ENCODE measurements around the gene TAF1L.
"Not testable (repeated sequence)": the region's sequence is repeated elsewhere in the genome, so short reads cannot be mapped to it uniquely, and the experiment has no call there.

The TAF1L gene, protein sequence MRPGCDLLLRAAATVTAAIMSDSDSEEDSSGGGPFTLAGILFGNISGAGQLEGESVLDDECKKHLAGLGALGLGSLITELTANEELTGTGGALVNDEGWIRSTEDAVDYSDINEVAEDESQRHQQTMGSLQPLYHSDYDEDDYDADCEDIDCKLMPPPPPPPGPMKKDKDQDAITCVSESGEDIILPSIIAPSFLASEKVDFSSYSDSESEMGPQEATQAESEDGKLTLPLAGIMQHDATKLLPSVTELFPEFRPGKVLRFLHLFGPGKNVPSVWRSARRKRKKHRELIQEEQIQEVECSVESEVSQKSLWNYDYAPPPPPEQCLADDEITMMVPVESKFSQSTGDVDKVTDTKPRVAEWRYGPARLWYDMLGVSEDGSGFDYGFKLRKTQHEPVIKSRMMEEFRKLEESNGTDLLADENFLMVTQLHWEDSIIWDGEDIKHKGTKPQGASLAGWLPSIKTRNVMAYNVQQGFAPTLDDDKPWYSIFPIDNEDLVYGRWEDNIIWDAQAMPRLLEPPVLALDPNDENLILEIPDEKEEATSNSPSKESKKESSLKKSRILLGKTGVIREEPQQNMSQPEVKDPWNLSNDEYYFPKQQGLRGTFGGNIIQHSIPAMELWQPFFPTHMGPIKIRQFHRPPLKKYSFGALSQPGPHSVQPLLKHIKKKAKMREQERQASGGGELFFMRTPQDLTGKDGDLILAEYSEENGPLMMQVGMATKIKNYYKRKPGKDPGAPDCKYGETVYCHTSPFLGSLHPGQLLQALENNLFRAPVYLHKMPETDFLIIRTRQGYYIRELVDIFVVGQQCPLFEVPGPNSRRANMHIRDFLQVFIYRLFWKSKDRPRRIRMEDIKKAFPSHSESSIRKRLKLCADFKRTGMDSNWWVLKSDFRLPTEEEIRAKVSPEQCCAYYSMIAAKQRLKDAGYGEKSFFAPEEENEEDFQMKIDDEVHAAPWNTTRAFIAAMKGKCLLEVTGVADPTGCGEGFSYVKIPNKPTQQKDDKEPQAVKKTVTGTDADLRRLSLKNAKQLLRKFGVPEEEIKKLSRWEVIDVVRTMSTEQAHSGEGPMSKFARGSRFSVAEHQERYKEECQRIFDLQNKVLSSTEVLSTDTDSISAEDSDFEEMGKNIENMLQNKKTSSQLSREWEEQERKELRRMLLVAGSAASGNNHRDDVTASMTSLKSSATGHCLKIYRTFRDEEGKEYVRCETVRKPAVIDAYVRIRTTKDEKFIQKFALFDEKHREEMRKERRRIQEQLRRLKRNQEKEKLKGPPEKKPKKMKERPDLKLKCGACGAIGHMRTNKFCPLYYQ (N-terminal part only)

DNA sequence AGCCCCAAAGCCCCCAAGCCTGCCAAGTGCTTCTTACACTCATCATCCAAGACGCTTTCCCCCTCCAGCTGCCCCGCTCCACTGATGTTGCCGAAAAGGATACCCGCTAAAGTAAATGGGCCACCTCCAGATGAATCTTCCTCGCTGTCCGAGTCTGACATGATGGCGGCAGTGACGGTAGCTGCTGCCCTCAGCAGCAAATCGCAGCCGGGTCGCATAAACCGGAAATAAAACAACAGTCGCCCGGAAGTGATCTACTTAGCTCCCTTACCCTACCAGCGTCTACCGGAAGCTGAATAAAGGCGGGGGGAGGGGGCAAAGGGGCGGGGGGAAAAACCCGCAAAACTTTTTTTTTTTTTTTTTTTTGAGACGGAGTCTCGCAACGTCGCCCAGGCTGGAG, at the start of gene TAF1L:
Gene TAF1L, minus strand, starts transcription at position 308 of the 400 bp plus-strand sequence. Its CDS starts 90 bp downstream, at position 218.
- no peak for DNase-seq

GRCh38 chr9:32681751-32682150, 46.3 kb upstream of the TAF1L start:
- no peak for DNase-seq

DNA sequence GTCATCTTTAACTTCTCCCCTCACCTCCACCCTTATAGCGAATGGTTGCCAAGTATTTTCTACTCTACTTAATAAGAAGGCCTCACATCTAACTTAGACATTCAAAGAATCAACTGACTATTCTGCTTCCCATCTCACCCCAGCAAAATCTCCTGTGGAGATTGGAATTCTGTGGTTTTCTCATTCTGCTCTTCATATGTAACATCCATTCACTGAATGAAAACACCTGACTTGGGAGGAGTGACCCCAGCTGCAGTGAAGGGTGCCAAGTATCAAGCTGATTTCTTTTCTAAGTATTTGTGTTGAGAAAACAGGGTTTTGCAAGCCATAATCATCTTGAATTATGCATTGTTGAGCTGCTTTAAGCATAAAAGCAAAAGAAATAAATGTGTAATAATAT, 42.5 kb upstream of the TAF1L start:
- no peak for DNase-seq

GRCh38 chr9:32672469-32672868, 37.0 kb upstream of the TAF1L start:
- no peak for DNase-seq

DNA sequence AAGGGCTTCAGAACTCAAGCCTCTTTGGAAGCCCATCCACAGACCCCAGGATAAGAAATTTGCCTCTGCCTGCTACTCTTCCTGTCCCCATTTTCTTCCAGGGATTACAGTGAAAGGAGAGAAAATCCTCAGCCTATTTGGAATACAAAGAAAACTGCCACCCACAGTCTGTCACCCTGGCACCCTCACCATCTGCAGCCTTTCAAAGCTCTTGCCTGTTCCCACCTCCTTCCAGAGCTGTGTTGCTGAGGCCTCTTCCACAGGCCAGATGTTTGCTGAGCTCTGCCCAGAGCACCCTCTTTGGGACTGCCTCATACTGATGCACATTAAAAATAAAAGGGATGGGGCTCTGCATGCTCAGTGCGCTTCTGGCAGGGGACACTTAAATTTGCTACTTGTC, 35.9 kb upstream of the TAF1L start:
- no peak for DNase-seq

- DNase-seq: no peak
Observed at GRCh38 chr9:32665101-32665500, 29.6 kb upstream of the TAF1L start.

DNA sequence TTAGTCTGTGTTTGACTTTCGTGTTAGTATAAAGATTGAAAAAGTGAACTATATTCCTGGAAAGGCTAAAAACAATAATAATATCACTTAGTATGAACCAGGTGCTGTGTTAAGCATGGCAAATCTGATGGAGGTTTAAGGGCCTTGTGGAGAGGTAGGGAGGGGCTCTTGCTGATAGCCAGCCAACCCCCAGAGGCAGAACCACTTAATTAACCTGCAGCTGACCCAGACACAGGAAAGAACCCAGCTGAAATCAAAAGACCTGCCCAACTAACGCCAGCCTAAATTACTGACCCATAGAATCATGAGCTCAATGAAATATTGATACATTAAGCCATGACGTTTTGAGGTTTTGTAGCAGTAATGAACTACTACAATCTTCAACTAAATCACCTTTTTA, 28.3 kb upstream of the TAF1L start:
- no peak for DNase-seq

GRCh38 chr9:32647671-32648070, 12.2 kb upstream of the TAF1L start:
- no peak for DNase-seq

DNA sequence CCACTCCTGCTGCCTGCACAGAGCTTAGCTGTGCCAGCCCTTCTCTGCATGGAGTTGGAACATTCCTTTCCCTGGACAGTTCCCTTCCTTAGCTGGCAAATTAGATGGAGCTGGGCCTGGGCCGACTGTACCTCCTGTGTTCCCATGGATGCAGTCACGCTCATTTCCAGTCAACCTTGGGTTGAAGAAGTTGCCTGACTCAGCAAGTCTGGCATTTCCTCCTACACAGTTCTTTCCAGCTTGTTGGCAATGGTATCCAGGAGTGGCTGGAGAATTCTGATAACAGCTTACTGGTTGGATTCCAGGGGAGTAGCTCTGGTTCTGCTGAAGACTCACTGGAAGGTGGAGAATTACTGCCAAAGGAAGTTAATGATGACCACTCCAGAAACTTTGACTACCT, 9.2 kb upstream of the TAF1L start:
- DNase-seq: no peak

DNA sequence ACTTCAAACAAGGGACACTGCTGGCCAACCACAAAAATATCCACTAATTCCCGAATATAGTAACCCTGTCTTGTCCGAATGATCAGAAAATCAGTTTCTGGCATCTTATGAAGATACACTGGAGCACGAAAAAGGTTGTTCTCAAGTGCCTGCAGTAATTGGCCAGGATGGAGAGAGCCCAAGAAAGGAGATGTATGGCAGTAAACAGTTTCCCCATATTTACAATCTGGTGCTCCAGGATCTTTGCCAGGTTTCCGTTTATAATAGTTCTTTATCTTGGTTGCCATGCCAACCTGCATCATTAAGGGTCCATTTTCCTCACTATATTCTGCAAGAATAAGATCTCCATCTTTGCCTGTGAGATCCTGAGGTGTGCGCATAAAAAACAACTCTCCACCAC, 2.3 kb downstream of the TAF1L start:
- DNase-seq: not testable (repeated sequence)

GRCh38 chr9:32631991-32632390, 3.5 kb downstream of the TAF1L start:
- DNase-seq: no peak

- no peak for DNase-seq
Observed at GRCh38 chr9:32627394-32627954, 8.0 kb downstream of the TAF1L start.

- DNase-seq: no peak
Observed at GRCh38 chr9:32625320-32625719, 10.1 kb downstream of the TAF1L start.

DNA sequence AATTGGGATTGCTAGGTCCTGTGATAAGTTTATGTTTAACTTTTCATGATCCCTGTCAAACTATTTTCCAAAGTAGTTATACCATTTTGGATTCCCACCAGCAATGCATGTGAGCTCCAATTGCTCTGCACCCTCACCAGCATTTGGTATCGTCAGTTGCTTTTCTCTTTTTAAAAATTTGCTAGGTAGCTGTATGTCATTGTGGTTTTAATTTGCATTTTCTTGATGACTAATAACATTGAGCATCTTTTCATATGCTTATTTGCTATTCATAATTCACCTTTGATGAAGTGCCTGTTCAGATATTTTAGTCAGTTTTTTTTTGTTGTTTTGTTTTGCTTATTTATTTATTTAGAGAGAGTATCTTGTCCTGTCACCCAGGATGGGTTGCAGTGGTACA, 12.5 kb downstream of the TAF1L start:
- no peak for DNase-seq

DNA sequence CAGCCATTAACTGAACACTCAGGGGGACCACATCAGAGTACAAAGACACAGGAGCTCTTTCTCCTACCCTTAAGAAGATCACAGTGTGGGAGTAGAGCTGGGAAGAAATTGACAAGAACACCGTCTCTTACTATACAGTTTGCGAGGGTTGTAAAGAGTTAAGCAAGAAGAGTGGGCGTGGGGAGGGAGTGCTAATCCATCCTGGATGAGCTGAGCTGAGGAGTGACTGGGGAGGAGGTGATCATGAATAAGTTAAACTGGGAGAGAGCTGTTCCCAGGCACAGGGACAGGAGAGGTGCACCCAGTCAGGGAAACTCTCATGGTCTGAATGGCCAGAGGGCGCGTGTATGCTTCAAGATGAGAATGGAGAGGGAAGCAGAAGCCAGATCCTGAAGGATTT, 17.2 kb downstream of the TAF1L start:
- no peak for DNase-seq

GRCh38 chr9:32606811-32607210, 28.7 kb downstream of the TAF1L start:
- DNase-seq: no peak

- DNase-seq: no peak
Observed at GRCh38 chr9:32603914-32604852, 31.3 kb downstream of the TAF1L start.

DNA sequence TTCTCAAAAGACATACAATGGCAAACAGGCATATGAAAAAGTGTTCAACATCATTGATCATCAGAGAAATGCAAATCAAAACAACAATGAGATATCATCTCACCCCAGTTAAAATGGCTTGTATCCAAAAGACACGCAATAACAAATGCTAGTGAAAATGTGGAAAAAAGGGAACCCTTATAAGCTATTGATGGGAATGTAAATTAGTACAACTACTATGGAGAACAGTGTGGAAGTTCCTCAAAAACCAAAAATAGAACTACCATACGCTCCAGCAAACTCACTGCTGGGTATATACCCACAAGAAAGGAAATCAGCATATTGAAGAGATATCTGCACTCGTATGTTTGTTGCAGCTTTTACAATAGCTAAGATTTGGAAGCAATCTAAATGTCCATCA, 36.4 kb downstream of the TAF1L start:
- not testable (repeated sequence) for DNase-seq

DNA sequence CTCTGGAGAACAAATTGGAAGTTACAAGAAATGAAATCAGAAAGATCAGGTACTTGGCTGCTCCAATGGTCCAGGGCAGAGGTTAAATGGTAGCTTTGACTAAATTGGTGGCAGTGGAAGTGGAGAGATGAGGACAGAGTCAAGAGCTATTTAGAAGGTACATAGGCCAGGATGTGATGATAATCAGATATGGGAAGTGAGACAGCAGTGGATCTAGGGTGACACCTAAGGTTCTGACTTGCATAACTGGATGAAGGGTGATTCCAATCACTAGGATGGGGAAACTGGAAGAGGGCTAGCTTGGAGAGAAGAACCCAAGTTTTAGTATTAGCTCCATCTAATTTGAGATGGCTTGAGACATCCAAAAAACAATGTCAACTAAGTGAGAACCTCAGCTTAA, 38.5 kb downstream of the TAF1L start:
- DNase-seq: no peak

DNA sequence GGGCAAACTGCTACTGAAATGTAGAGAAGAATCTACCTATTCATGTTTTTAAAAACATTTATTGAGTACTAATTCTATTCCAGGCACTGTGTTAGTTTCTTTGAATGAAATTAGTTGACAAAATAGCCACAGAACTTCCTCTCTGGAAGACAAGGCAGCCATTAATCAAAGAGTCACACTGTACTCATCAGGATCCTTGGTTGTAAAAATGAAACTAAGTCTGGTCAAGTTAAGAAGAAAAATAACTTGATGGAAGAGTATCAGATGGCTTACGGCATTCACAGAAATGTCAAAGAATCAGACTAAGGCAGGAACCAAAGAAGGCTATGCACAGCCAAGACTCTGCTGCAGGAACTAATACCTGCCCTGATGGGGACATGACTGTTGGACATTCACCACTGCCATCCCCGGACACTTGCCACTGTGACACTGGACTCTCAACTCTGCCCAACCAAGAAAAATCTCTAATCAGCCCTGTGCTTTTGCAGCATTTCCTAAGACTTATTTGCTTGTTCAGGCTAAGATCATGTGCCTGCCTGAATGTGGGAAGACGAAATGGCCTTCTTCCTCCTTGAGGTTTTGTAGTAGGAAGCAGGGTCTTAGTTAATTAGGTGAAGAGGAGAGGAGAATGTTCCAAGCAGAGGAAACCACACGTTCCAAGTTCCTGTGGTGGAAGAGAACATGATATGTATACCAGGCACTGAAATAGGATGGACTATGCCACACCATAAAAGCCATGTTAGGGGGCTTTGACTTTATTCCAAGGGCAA, 39.2 kb downstream of the TAF1L start:
- no peak for DNase-seq

DNA sequence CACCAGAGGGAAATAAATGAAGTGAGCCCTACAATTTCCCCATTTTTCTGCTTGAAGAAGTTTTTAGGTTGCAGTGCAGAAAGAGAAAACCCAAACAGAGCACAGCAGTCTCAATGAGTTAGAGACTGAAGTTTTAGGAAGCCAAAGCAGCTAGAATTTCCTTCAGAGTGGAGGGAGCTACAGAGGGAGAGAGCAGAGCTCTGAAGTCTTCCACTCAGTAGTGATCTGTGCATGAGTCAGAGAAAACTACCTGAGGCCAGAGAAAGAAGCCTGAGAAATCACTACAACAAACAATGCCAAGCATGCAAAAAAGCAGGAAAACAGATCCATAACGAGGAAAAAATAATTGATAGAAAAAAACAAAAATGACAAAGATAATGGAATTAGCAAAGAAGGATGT, 44.6 kb downstream of the TAF1L start:
- DNase-seq: no peak

Data from stimulated activated CD4-positive, alpha-beta T cell treated with anti-CD3 and anti-CD28 coated beads, Interleukin-1b, Interleukin-23, amount 100 ng/mL, for 48 hours (primary cell).